DMS153 (cell line): ENCODE measurements around the gene ISM2.

Source experiments
- DNase-seq: peaks from one replicate; lab custom pipeline; 2025; lab: John Stamatoyannopoulos, UW

ISM2 gene

DNA sequence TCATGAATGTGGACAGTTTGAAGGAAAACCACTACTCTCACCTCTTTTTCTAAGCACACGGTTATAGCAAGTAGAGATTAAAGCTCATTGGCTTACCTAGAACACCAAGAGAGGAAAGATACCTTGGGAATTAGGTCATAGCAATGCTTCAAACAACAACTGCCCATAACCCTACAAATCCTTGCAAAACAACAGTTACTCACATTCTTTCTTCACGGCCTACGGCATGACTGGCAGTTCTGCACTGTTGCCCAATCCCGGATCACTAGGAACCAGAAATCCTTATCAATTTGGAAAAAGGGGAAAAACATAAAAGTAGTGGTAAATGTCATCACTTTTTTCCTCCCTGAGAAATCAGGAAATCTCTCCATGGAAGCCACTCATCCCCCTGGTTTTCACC is 9.6 kb upstream of the ISM2 start:
- DNase-seq: no peak

DNA sequence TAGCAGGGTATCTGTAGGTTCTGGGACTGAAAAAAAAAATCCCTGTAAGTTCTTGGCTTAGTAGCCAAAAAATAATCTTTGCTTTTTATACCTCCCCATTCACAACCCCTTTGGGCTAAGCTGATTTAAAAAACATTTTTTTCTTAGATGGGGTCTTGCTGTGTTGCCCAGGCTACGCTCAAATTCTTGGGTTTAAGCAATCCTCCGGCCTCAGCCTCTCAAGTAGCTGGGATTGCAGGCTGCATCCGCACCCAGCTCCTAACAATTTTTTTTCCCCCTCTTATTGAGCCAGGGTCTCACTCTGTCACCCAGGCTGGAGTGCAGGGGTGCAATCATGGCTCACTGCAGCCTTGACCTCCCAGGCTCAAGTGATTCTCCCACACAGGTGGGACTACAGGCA is 9.1 kb upstream of the ISM2 start:
- DNase-seq: no peak

DNA sequence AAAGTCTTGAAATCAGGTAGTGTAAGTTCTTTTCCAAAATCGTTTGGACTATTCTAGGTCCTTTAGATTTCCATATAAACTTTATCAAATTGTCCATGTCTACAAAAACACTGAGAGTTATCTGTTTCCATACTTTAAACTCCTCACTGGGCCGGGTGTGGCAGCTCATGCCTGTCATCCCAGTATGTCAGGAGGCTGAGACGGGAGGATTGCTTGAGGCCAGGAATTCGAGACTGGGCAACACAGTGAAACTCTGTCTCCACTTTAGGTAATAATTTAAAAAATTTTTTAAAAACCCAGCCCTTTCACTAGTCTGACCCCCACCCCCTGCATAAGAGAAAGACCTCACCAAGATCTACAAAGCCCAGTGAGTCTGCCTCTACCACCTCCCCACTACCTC is 6.4 kb upstream of the ISM2 start:
- DNase-seq: no peak

DNA sequence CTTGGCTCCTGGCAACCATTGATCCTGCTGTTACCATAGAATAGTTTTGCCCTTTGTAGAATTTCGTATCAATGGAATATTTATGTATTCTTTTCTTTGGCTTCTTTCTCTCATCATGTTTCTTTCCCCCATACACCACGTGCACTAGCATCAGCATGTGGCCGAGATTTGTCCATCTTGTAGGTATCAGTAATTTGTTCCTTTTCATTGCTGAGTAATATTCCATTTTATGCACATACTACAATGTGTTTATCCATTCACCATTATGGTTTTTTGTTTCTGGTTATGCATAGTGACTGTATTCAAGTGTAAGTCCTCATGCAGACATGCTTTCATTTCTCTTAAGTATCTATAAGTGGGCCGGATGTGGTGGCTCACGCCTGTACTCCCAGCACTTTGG is 4.5 kb upstream of the ISM2 start:
- DNase-seq: no peak

DNA sequence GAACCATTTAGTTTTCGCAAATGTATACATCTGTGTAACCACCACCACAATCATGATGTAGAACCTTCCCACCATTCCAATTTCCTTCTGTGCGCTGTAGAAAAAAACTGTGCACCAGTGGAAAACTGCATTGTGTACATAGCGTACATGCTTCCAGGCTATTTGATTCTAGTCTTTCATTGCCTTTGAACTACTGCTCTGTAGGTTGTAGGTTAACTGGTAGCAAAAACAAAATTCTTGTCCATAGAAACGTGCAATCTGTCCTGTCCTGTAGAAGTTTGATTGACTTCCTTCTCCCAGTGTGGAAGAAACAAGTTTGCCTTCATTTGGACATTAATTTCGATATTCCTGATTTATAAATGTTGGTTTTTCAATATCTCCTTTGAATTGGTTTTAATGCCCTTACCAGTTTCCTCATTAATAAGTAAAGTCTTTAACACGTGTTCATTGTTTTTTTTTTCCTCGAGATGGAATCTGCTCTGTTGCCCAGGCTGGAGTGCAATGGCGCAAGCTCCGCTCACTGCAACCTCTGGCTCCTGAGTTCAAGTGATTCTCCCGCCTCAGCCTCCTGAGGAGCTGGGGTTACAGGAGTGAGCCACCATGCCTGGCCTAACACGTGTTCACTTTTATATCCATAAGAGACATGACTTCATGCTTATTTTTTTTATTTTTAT is 3.6 kb upstream of the ISM2 start:
- DNase-seq: no peak

DNA sequence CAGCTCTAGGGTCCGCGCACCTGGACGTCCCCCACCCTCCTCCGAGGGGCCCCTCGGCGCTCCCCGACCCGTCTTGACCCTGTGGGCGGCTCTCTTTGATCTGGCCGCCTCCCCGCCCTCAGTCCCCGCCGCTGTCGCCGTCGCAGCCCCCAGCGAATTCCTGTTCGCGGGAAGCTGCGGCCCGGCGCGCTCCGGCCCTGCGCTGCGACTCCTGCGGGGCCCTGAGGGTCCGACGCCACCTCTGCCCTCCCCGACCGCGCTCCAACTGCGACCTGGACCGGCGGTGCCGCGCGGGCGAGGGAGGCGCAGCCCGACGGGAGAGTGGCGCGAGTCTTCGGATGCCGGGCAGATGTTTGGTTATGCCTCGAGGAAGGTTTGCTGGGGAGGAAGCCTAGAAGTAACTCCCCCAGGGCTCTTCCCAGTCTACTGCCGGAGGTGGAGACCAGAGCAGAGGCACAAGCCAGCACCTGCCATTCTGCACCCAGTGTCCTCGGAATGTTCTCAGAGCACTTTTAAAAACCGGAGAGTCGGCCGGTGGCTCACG is 440 bp upstream of the ISM2 start:
- no peak for DNase-seq

DNA sequence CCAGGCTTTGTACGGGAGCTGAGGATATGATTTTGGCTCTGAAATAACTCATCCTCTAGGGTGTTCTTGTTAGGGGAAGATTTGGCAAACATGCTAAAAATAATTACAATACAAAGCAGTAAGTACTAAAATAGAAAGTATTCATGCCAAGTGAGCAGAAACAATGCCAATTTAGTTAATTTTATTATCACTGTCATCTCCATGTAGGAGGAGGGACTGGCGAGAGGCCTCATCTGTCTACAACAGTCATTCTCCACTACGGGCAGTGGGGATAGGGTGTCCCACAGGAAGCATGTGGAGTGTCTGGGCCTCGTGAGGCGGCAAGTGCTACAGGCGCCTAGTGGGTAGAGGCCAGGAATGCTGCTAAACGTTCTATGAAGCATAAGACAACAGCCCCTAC is 3.3 kb downstream of the ISM2 start:
- DNase-seq: no peak

DNA sequence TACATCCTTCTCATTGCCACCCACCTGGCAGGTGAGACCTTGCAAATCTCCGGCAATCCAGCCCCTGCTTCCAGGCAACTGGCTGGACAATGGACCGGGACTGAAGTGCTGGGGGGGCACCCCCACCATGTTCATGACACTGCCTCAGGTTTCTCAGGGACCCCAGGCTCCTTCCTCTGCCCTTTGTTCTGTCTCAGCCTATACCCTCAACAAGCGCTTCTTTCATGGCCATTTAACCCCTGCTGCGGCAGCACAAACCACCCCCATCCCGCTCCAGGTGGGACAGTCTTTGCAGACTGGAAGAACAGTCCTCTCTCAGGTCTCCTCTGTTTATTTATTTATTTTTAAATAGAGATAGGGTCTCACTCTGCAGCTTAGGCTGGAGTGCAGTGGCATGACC is 7.6 kb downstream of the ISM2 start:
- DNase-seq: no peak

DNA sequence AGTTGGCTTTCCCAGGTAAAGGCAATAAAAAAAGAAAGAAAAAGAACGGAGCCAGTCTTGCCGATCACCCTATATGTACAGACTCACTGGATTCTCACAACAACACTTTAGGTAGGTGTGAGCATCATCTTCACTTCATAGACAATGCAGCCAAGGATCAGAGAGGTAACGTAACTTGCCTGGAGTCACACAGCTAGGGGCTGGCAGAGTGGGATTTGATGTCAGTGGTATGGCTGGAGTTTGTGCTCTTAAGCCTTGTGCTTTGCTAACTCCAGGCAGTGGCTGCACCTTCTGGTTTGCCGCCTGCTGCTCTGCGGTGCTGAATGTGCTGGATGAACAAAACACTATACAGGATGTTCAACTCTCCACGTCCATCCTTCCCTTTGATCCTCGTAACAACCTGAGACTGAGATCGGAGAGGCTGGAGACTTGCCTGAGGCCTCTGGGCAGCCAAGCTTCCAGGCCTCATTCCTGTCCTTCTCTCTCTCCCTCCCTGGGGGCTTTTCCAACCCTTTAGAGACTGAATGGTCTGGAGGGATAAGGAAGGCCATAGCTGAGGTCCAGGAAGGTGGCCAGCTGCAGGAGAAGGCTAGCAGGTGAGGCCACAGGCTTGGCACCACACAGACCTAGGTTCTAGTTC is 8.1 kb downstream of the ISM2 start:
- no peak for DNase-seq

DNA sequence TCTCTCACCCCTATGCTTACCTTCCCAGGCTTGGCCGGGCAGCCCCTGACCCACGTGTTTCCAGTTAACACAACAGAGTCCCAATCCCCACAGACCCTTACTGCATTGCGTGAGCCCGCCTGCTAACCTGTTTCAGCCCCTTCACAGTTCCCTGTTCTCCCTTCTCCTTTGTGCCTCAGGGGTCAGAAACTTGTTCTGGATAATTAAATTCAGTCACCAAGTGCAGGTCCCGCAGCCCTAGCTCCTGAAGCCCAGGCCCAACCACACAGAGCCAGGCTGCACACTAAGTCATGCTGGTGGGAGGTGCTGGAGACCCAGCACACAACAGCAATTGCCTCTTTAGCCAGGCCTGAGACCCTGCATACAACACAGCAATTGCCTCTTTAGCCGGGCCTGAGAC is 9.6 kb downstream of the ISM2 start:
- DNase-seq: no peak

DNA sequence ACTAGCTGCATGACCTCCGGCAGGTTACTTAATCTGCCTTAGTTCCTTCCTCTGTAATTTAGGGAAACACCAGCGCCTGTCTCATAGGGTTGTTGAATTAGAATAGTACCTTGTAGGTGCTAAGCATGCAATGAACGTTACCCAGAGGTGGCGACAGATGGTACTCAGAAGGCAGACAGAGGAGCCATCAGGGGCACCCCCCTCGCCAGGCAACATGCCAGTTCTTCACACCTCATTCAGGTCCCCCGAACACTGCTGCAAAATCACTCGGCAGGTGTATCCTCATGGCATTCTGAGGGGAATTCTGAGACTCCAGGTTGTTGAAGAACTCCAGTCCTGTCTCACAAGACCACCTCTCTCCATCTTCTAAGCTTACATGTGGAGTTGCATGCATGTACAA is 10.1 kb downstream of the ISM2 start:
- DNase-seq: no peak

DNA sequence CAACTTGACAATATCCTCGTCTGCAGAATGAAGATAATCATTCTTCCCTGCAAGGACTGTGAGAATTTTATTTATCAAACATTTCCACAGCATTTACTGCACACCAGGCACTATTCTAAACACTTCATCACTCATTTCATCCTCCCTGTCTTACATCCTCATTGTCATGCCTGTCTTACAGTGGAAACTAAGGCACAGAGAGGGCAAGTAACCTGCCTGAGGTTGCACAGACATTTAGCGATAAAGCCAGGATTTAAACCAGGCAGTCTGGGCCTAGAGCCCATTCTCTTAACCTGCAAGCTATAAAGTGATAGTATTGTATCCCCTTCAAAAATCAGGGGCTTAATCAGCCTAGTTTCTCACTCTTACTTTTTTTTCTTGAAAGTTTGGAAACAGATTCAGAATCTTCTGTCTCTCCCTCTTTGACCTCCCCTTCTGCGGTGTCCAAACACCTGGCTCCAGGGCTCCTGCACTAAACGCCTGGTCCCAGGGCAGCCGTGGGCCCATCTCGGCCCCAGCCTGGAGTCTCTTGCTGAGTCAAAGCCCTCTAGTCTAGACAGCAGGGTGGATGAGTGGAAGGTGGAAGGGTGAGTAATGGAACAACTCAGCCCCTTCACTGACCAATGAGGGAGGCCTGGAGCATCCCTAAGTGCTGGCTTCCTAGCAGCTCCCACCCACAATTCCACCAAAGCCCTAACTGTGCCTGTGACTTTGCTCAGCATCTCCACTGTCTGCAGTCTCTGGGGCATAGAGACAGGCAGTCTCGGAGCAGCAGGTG is 12.5 kb downstream of the ISM2 start:
- DNase-seq: no peak

DNA sequence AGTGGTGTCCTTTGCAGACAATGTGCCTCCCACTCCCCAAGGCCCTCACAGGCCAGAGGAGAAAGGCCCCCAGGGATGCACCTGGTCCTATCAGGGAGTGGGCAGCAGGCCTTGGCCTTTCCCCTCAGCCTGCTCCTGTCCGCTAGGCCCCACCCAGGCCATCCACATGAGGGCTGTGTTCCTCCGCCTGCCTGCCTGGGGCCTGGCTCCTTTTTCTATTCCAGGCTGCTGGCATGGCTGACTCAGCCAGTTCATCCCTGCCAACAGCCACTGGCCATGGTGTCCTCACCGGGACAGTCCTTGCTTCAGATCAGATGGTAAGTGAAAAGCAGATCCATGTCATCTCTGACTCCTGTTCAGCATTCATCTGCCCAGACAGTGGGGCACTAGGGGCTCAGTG is 13.4 kb downstream of the ISM2 start:
- no peak for DNase-seq

DNA sequence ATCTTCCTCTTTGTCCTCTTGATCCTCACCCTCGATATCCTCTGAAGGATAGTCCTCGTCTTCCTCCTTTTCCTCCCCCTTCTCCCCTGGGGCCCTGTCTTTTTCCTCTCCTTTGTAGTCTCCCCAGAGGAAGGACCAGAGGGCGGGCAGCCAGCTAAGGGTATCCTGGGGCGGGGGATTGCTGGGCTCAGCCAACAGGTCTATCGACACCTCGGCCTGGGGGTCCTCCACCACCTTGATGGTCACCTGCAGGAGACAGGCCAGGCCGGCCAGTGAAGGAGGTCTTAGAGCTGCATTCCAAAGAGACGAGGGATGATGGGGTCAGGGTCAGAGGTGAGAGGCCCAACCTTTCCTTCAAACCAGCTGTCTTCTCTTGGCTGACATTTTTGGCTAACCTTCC is 16.2 kb downstream of the ISM2 start:
- no peak for DNase-seq

DNA sequence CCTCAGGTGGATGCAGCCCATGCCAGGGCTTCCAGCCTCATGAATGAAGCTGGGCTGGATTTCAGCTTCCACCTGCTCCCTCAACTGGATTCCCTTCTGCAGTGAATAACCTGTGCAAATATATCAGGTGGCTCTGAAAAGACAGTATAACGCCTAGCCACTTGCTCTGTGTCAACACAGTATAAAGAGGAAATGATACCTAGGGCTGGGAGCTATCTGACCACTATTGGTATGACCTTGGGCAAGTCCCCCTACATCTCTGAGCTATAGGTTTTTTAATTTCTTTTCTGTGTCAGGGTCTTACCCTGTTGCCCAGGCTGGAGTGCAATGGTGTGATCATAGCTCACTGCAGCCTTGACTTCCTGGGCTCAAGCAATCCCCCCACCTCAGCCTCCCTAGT is 19.8 kb downstream of the ISM2 start:
- no peak for DNase-seq

DNA sequence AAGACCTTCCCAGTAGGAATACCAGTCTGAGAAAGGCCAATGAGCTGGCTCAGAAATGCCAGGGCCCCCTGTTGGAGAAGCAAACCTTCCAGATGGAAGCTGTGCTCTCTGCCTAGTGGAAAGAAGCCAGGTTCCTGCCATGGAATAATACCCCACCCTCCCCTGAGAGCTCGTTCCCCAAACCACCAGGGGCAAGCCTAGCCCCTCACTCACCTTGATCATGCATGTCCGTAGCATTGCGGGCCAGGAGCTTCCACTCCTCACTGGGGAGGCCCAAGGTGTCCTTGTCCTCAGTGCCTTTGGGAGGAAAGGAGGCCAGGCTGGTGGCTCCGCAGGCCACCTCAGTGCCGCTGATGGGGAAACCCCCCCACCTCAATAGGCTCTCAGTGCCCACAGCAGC is 20.6 kb downstream of the ISM2 start:
- no peak for DNase-seq

DNA sequence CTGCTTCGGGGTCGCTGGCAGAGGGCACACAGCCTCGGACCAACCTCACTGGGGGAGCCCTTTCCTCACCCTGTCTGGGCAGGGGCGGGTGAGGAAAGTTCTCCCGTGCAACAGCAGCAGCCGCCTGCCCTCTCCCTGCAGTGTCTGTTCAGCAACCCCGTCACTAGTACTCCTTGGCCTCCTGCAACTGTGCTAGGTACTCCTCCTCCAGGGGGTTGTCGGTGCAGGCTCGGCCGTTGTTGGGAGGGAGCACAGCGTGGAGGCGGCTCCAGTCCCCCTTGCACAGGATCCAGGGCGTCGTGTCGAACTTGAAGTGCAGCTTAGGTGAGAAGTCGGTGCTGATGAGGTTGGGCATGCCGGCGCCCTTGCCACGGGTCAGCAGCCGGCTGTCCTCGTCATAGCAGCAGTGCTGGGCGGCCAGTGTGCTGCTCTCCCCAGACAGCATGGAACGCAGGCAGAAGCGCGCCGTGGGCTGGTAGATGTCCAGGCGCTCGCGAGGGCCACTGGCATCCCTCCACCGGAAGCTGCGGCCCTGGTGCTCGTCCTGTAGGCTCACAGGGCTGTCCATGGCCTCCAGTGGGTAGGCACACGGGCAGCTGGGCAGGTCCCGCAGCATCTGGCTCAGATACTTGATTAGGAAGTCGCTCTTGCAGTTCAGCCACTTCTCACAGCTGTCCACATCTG is 23.0 kb downstream of the ISM2 start:
- DNase-seq: no peak

DNA sequence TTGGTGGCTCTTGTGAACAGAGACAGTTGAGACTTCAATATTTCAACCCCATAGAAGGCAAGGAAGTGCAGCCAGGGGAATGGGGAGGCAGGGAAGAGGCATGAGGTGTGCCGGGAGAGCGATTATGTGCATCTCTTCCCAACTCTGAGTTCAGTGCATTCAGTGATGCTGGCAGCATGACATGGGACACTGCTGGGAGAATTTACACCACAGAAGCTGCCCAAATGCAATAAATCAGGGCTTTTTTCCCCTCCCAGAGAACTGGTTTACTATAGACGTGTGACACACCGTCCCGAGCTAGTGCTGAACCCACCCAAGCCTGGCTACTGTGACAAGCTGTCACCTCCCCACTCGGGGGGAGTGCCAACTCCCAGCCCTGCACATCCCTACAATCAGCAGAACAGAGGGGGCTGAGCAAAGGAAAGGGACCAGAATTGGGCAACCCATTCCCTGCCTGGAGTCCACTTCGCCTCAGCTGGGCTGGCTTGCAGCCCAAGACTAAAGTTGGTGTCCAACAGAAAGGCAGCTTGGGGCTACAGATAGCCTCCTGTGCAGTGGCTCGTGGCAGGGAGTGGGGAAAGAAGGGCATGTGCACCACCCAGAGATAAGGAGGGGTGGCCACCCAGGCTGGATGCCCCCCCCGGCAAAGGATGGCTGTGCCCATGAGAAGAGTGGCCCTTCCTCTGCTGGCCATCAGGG is 24.0 kb downstream of the ISM2 start:
- DNase-seq: no peak

DNA sequence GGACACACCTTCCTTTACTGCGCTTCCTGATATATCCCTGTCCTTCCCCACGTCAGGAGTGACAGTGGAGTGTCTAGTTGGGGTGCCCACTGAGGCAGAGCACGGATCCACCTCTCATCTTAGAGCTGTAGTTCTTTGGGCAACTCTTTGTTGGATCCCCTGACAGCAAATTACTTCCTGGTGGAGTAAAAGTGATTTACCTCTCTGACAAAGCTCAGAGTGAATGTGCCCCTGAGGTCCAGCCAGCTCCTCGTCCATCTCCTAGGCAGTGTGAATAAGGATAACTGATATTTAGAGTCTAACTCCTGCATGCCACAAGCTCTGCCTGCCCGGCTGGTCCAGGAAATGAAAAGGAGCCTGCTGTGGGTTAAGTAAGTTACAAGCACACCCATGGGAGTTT is 24.7 kb downstream of the ISM2 start:
- no peak for DNase-seq

DNA sequence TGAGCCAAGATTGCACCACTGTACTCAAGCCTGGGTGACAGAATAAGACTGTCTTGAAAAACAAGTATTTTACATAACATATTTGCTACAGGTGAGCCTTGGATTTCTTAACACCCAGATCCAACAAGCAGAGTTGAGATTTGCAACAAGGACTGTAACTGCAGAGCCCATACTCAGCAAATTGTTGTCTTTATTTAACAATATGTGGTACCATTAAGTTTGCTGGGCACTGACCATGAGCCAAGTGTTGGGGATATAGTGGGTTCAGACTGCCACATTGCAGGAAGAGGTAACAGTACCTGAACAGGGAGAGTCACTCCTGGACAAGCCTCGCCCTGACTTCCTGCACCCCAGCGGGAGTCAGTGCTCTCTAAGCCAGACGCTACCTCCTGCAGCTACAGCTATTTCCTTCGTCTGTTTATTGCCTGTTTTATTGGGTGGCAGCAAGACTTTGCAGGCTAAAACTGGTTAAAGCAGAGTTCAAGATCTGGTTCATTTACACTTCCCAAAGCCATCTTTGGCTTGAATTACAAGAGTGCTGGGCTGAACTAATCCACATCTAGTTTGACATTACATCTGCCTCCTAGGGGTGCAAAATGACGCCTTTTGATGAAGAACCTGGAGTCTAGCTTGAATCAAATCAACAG is 28.3 kb downstream of the ISM2 start:
- DNase-seq: no peak

DNA sequence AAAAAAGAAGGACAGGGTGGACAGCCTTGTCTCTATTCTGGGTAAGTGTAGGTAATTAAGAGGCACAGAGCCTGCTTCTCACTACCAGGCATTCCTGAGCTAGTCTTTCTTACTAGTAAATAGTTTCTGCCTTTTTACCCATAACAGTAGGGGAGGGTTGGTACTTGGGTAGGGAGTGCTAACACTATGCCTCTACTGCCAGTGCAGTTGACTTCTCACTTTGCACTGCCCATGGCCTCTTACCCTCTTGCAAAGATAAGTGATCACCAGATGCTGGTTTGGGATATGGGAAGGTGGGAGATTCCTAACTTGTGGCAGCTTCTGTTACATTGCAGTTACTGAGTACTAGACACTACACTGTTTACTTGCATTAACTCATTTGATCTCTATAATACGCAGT is 29.1 kb downstream of the ISM2 start:
- no peak for DNase-seq
